HTERT RPE-1 (cell line): ENCODE measurements around the gene MAGEL2.

Source experiments
- in situ Hi-C: fragments of 300-500 bp; cut with MboI; formaldehyde crosslinking; loops from 4 replicates; pipeline ENCODE4 v1.14.3; 2020; ENCODE audit warnings: low sequenced_read_pairs

The MAGEL2 gene

GRCh38 chr15:23647421-23648370 lies at the start of gene MAGEL2:
TSS of gene MAGEL2 (minus strand) at chr15:23647867. CDS start at chr15:23647742, 125 bp downstream.
- in situ Hi-C loops: no loop called here

- in situ Hi-C loops: no loop called here
These were observed 47.6 kb upstream of the MAGEL2 start for GRCh38 chr15:23695282-23695681.

GRCh38 chr15:23694592-23694991 lies 46.9 kb upstream of the MAGEL2 start:
- in situ Hi-C loops: no loop called here

GRCh38 chr15:23690450-23690852 lies 42.8 kb upstream of the MAGEL2 start:
- in situ Hi-C loops: no loop called here

GRCh38 chr15:23690015-23690414 lies 42.3 kb upstream of the MAGEL2 start:
- in situ Hi-C loops: no loop called here

GRCh38 chr15:23687143-23687470 lies 39.4 kb upstream of the MAGEL2 start, which contains the start of gene NDN:
TSS of gene NDN (minus strand) at chr15:23687305. CDS start at chr15:23687217, 88 bp downstream.
- in situ Hi-C loops: no loop called here

GRCh38 chr15:23686466-23687142 lies 38.9 kb upstream of the MAGEL2 start:
- in situ Hi-C loops: no loop called here

- in situ Hi-C loops: no loop called here
These were observed 23.8 kb upstream of the MAGEL2 start for GRCh38 chr15:23671481-23671880.

- in situ Hi-C loops: no loop called here
These were observed 23.3 kb upstream of the MAGEL2 start for GRCh38 chr15:23670970-23671369.

- in situ Hi-C loops: no loop called here
These were observed 15.6 kb upstream of the MAGEL2 start for GRCh38 chr15:23663232-23663631.

- in situ Hi-C loops: no loop called here
These were observed 1.4 kb upstream of the MAGEL2 start for GRCh38 chr15:23648920-23649515.

- in situ Hi-C loops: no loop called here
These were observed 719 bp downstream of the MAGEL2 start for GRCh38 chr15:23647001-23647295.

GRCh38 chr15:23646165-23647000 lies 1.3 kb downstream of the MAGEL2 start:
- in situ Hi-C loops: no loop called here

GRCh38 chr15:23645371-23646164 lies 2.1 kb downstream of the MAGEL2 start:
- in situ Hi-C loops: no loop called here

GRCh38 chr15:23644829-23645228 lies 2.8 kb downstream of the MAGEL2 start:
- in situ Hi-C loops: no loop called here

GRCh38 chr15:23642413-23643044 lies 5.1 kb downstream of the MAGEL2 start:
- in situ Hi-C loops: no loop called here

- in situ Hi-C loops: no loop called here
These were observed 13.5 kb downstream of the MAGEL2 start for GRCh38 chr15:23634181-23634580.

GRCh38 chr15:23629234-23629805 lies 18.3 kb downstream of the MAGEL2 start:
- in situ Hi-C loops: no loop called here

- in situ Hi-C loops: no loop called here
These were observed 18.9 kb downstream of the MAGEL2 start for GRCh38 chr15:23628612-23629233.
